DND-41 (cell line): Measurements from ENCODE around the gene MMD.

Experiments used
- EZH2 ChIP-seq: IDR thresholded peaks from 3 replicates; pipeline ENCODE4 v1.6.1; 2012; ENCODE audit warnings: borderline replicate concordance, low read depth, mild to moderate bottlenecking, moderate library complexity, low read length, inconsistent platforms; ENCODE audit not compliant: severe bottlenecking
- TF ChIP-seq, protein P1 (sequence below): IDR thresholded peaks from 2 replicates; pipeline ENCODE4 v1.5.1; 2012; ENCODE audit warnings: borderline replicate concordance, low read length, moderate library complexity, mild to moderate bottlenecking; ENCODE audit not compliant: poor library complexity, severe bottlenecking; ENCODE audit errors: extremely low read depth

GRCh38 chr17:55463600-55463999, 42.0 kb upstream of the MMD start:
- TF ChIP-seq, protein P1, sequence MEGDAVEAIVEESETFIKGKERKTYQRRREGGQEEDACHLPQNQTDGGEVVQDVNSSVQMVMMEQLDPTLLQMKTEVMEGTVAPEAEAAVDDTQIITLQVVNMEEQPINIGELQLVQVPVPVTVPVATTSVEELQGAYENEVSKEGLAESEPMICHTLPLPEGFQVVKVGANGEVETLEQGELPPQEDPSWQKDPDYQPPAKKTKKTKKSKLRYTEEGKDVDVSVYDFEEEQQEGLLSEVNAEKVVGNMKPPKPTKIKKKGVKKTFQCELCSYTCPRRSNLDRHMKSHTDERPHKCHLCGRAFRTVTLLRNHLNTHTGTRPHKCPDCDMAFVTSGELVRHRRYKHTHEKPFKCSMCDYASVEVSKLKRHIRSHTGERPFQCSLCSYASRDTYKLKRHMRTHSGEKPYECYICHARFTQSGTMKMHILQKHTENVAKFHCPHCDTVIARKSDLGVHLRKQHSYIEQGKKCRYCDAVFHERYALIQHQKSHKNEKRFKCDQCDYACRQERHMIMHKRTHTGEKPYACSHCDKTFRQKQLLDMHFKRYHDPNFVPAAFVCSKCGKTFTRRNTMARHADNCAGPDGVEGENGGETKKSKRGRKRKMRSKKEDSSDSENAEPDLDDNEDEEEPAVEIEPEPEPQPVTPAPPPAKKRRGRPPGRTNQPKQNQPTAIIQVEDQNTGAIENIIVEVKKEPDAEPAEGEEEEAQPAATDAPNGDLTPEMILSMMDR: no peak
- no peak for TF ChIP-seq EZH2
